Endothelial cell of umbilical vein (primary cell): ENCODE data around the gene ERBB4. TPM values are rescaled to one million over a fixed set of nuclear protein-coding genes. Genes with fewer than 3 reads are reported as not detected.

Source experiments
- BruUV-seq: library from RNA; stranded (reverse); fragments of 400-500 nt; replicated peaks from 2 replicates; lab custom pipeline; 2021; lab: Mats Ljungman, UMichigan
- CTCF ChIA-PET: fragments of 300-600, 350-600 bp; sonication (Branson Sonifier 250); formaldehyde crosslinking; loops from one replicate; lab custom pipeline; 2021; ENCODE audit warnings: antibody characterized with exemption, inconsistent platforms; lab: Charles Lee
- POLR2A ChIA-PET: fragments of 300-600, 350-600 bp; sonication (Branson Sonifier 250); formaldehyde crosslinking; loops from one replicate; lab custom pipeline; 2021; ENCODE audit warnings: antibody characterized with exemption, inconsistent platforms; lab: Charles Lee
- DNase-seq: peaks from one replicate; pipeline ENCODE4 v3.0.0-alpha.2; 2011; ENCODE audit warnings: low read depth, low spot score
- FAIRE-seq: peaks from 2 replicates; lab custom pipeline; 2011; peaks lifted over from hg19 to GRCh38; lab: Jason Lieb, UNC
- H2AFZ ChIP-seq: 2 replicates; pipeline ENCODE4 v1.6.0; 2012; ENCODE audit warnings: low read depth, low read length, control low read depth, inconsistent platforms
- H3K27ac ChIP-seq: 2 replicates; pipeline ENCODE4 v1.5.1; 2011; ENCODE audit warnings: low read depth, mild to moderate bottlenecking, control low read depth, low read length, moderate library complexity; ENCODE audit not compliant: insufficient read depth
- H3K27me3 ChIP-seq, 2 experiments: 2 replicates each; pipeline versions ENCODE4 v1.6.0 to v1.6.1; 2011; ENCODE audit warnings: low read length in 2 of 2, mixed read lengths in 1 of 2; ENCODE audit not compliant: control insufficient read depth in 2 of 2, insufficient read depth in 2 of 2
- H3K36me3 ChIP-seq, 2 experiments: 2 replicates in 1 of 2; 3 replicates in 1 of 2; pipeline ENCODE4 v1.5.1; 2011; ENCODE audit warnings: low read length in 2 of 2, mild to moderate bottlenecking in 1 of 2, moderate library complexity in 1 of 2; ENCODE audit not compliant: control insufficient read depth in 2 of 2, insufficient read depth in 2 of 2; ENCODE audit errors: extremely low read depth in 1 of 2
- H3K4me1 ChIP-seq: 3 replicates; pipeline ENCODE4 v1.5.1; 2011; ENCODE audit warnings: mild to moderate bottlenecking, low read length; ENCODE audit not compliant: control insufficient read depth, insufficient read depth; ENCODE audit errors: extremely low read depth
- H3K4me2 ChIP-seq: 2 replicates; pipeline ENCODE4 v1.6.1; 2011; ENCODE audit warnings: low read length, control low read depth, mixed read lengths; ENCODE audit not compliant: insufficient read depth
- H3K4me3 ChIP-seq, 3 experiments: fragments of 200-600 bp in 1 of 3; sonication (generic), shearing (Covaris generic) in 1 of 3; replicated peaks in 1 of 3; 2 replicates each; pipeline ENCODE4 v1.5.1; 2011 to 2016; ENCODE audit warnings: control low read depth in 3 of 3, low read length in 3 of 3, mild to moderate bottlenecking in 2 of 3, inconsistent platforms in 1 of 3, low read depth in 1 of 3, moderate library complexity in 1 of 3; ENCODE audit not compliant: insufficient read depth in 1 of 3
- H3K79me2 ChIP-seq: 2 replicates; pipeline ENCODE4 v1.6.0; 2012; ENCODE audit warnings: low read length, inconsistent platforms; ENCODE audit not compliant: control insufficient read depth, insufficient read depth
- H3K9ac ChIP-seq: replicated peaks from 2 replicates; pipeline ENCODE3; 2011; ENCODE audit warnings: low read length, control low read depth; ENCODE audit not compliant: insufficient read depth; ENCODE audit errors: extremely low read depth
- H3K9me1 ChIP-seq: replicated peaks from 3 replicates; pipeline ENCODE4 v1.6.0; 2011; ENCODE audit warnings: mild to moderate bottlenecking, low read length; ENCODE audit not compliant: control insufficient read depth, insufficient read depth; ENCODE audit errors: extremely low read depth
- H3K9me3 ChIP-seq: replicated peaks from 2 replicates; pipeline ENCODE4 v1.5.1; 2012; ENCODE audit warnings: low read length, inconsistent platforms; ENCODE audit not compliant: control insufficient read depth, insufficient read depth
- H4K20me1 ChIP-seq: replicated peaks from 2 replicates; pipeline ENCODE3; 2011; ENCODE audit warnings: mild to moderate bottlenecking, low read length; ENCODE audit not compliant: control insufficient read depth, insufficient read depth; ENCODE audit errors: extremely low read depth
- CTCF ChIP-seq, 2 donors: IDR thresholded peaks; 1 replicate in 1 of 2; 2 replicates in 1 of 2; pipeline ENCODE4 v1.5.1; 2011; ENCODE audit warnings: low read length in 2 of 2, mild to moderate bottlenecking in 2 of 2, moderate library complexity in 2 of 2, control low read depth in 1 of 2, inconsistent platforms in 1 of 2, low read depth in 1 of 2; ENCODE audit not compliant: insufficient read depth in 1 of 2; ENCODE audit errors: extremely low read depth in 1 of 2
- EZH2 ChIP-seq: IDR thresholded peaks from 2 replicates; pipeline ENCODE4 v1.6.1; 2012; ENCODE audit warnings: borderline replicate concordance, low read depth, mild to moderate bottlenecking, moderate library complexity, low read length, inconsistent platforms; ENCODE audit not compliant: severe bottlenecking
- FOS ChIP-seq: IDR thresholded peaks from 2 replicates; pipeline ENCODE4 v1.6.1; 2011; ENCODE audit warnings: mild to moderate bottlenecking, low read length, moderate library complexity, borderline replicate concordance; ENCODE audit not compliant: insufficient read depth
- GATA2 ChIP-seq: IDR thresholded peaks from 2 replicates; pipeline ENCODE4 v1.7.0; 2011; ENCODE audit warnings: low read depth, mild to moderate bottlenecking, moderate library complexity, mixed read lengths, low read length; ENCODE audit not compliant: insufficient read length, insufficient read depth
- JUN ChIP-seq: IDR thresholded peaks from 2 replicates; pipeline ENCODE4 v1.6.1; 2011; ENCODE audit warnings: borderline replicate concordance, low read depth; ENCODE audit not compliant: insufficient read length, insufficient read depth
- MYC ChIP-seq: IDR thresholded peaks from one replicate; pipeline ENCODE4 v1.6.1; 2011; ENCODE audit warnings: mild to moderate bottlenecking, low read depth, low read length
- POLR2A ChIP-seq: IDR thresholded peaks from 2 replicates; pipeline ENCODE4 v1.6.1; 2012; ENCODE audit warnings: low read depth, mild to moderate bottlenecking, control low read depth, low read length
- POLR2AphosphoS5 ChIP-seq: IDR thresholded peaks from 2 replicates; pipeline ENCODE4 v1.6.1; 2012; ENCODE audit warnings: low read depth, mild to moderate bottlenecking, control low read depth, low read length, moderate library complexity; ENCODE audit not compliant: insufficient read depth
- dilution Hi-C: fragments of 300-500 bp; cut with MboI; formaldehyde crosslinking; loops from one replicate; pipeline ENCODE4 v1.15.0; 2019; ENCODE audit warnings: low sequenced_read_pairs; ENCODE audit not compliant: extremely low pct_ligation_motif_present
- intact Hi-C: fragments of 100-400 bp; cut with micrococcal nuclease; formaldehyde crosslinking; loops from one replicate; pipeline ENCODE4 v1.10.0; 2022
- polyA plus RNA-seq, 4 experiments: library from polyadenylated mRNA; depleted of rRNA in 3 of 4; stranded (reverse) in 3 of 4; unstranded in 1 of 4; fragments of >200 nt; gene quantifications; 2 replicates each; pipeline versions ENCODE4 v1.2.1 to v1.2.3, GENCODE V29; 2011 to 2012; ENCODE audit warnings: missing spikeins in 1 of 4
- total RNA-seq: library from RNA; stranded (reverse); gene quantifications from 2 replicates; pipeline ENCODE4 v1.2.3, GENCODE V29; 2021
- TF ChIP-seq, protein P1 (sequence below): IDR thresholded peaks from 2 replicates; pipeline ENCODE4 v1.6.1; 2011; ENCODE audit not compliant: insufficient read depth, insufficient read length

The ERBB4 gene
- total and polyA plus RNA-seq, 2 donors (not counting 3 experiments of a cell fraction or from before 2014, with no cell fraction given) = 0.01 to 0.27 TPM

- Histone ChIP-seq H2AFZ (no peak overlapping the region), H3K4me1 (no peaks in the 10 kb centered on the region), H3K9ac (no peak overlapping the region), H3K79me2 (no peaks in the 10 kb centered on the region), H3K9me3 (no peaks in the 10 kb centered on the region), H3K27me3 (no peaks in the 10 kb centered on the region), H4K20me1 (no peaks in the 10 kb centered on the region), H3K4me3 (no peak overlapping the region), H3K4me2 (no peak overlapping the region), H3K27ac (no peak overlapping the region), H3K36me3 (no peaks in the 10 kb centered on the region), H3K9me1 (no peaks in the 10 kb centered on the region)
- no peak for TF ChIP-seq POLR2A
- TF ChIP-seq MYC = no peak
- no peak for TF ChIP-seq EZH2
- no peak for TF ChIP-seq GATA2
- TF ChIP-seq FOS = no peak
- CTCF ChIA-PET = interaction anchor here (1.3 to 1.7 kb wide), 2 partner anchors 21 to 223 kb away, joined by 3 to 6 read pairs; no protein-coding TSS in a partner anchor
- intact Hi-C loops (no loop called here), dilution Hi-C loops (no loop called here)
- BruUV-seq = no TSS peak
- DNase-seq (no peak), FAIRE-seq (no peak)
- POLR2A ChIA-PET = no interaction called here
Measured at GRCh38 chr2:212228743-212229171, 309.8 kb downstream of the ERBB4 start.

- H3K9me3 ChIP-seq = no peaks in the 10 kb centered on the region
- FAIRE-seq (no peak), DNase-seq (peak; percentile 59)
- no peak overlapping the region for H3K9ac ChIP-seq
- no peaks in the 10 kb centered on the region for H4K20me1 ChIP-seq
- no peaks in the 10 kb centered on the region for H3K79me2 ChIP-seq
- H2AFZ ChIP-seq = no peak overlapping the region
- no peak overlapping the region for H3K27ac ChIP-seq
- H3K27me3 ChIP-seq = no peaks in the 10 kb centered on the region
- CTCF ChIA-PET = interaction anchor here (1.3 kb wide), 1 partner anchor 223 kb away, joined by 3 read pairs; no protein-coding TSS in a partner anchor
- no TSS peak for BruUV-seq
- POLR2A ChIA-PET = no interaction called here
- intact Hi-C loops (no loop called here), dilution Hi-C loops (no loop called here)
- H3K4me1 ChIP-seq = no peaks in the 10 kb centered on the region
- TF ChIP-seq POLR2AphosphoS5 (no peak), JUN (no peak), FOS (no peak), POLR2A (no peak), GATA2 (no peak), CTCF (IDR thresholded peaks at IDR 0.05; ENCODE audit: extremely low read depth in 1 of 2, insufficient read depth in 1 of 2, low read depth in 1 of 2, low read length in 2 of 2) (no peak), EZH2 (no peak), MYC (no peak)
- TF ChIP-seq, protein P1, sequence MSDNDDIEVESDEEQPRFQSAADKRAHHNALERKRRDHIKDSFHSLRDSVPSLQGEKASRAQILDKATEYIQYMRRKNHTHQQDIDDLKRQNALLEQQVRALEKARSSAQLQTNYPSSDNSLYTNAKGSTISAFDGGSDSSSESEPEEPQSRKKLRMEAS = no peak
- H3K4me3 ChIP-seq = no peak overlapping the region
- no peaks in the 10 kb centered on the region for H3K36me3 ChIP-seq
- no peaks in the 10 kb centered on the region for H3K9me1 ChIP-seq
- no peak overlapping the region for H3K4me2 ChIP-seq
Measured at GRCh38 chr2:212227755-212228154, 310.8 kb downstream of the ERBB4 start.
